ENCODE results near the gene SUN3.

- TF ChIP-seq JUND (IDR thresholded peaks at IDR 0.05) (no peak), EP300 (IDR thresholded peaks at IDR 0.05; ENCODE audit: borderline replicate concordance in 1 of 2, low read depth in 1 of 2, low read length in 1 of 2) (no peak), CTCF (IDR thresholded peaks at IDR 0.05) (no peak), IRF3 (IDR thresholded peaks at IDR 0.05; ENCODE audit: low read depth, low read length) (no peak), TAF1 (IDR thresholded peaks at IDR 0.05; ENCODE audit: borderline replicate concordance, low read depth, low read length) (no peak), POLR2AphosphoS5 (IDR thresholded peaks at IDR 0.05; ENCODE audit: low read depth, low read length) (no peak)
Measured at GRCh38 chr7:47946581-47947354, 82.1 kb downstream of the SUN3 start.
